ENCODE data around the gene CBX8. TPM values are rescaled to one million over a fixed set of nuclear protein-coding genes. Genes with fewer than 3 reads are reported as not detected.

Gene CBX8
- total and polyA plus RNA-seq, 2 of the 13 experiments (the other 11 are each of a cell fraction or from before 2014, with no cell fraction given): 0.34 to 12.6 TPM

GRCh38 chr17:79843816-79844800, 47.2 kb upstream of the CBX8 start (continued):
- TF ChIP-seq SAFB2 (CRISPR knock-in tag; IDR thresholded peaks at IDR 0.05; ENCODE audit: borderline replicate concordance, low read depth) (peak; percentile 92; the same call in 1 of the 2 replicates), RNF219 (CRISPR knock-in tag; IDR thresholded peaks at IDR 0.05) (no peak), ZNF225 (CRISPR knock-in tag; IDR thresholded peaks at IDR 0.05) (no peak; the same call in 1 of the 2 replicates), ASH2L (IDR thresholded peaks at IDR 0.05; ENCODE audit: insufficient read length, low read depth, low read length) (peak; percentile 60), ZNF616 (CRISPR knock-in tag; IDR thresholded peaks at IDR 0.05; ENCODE audit: low read depth) (peak; percentile 67; the same call in 1 of the 2 replicates), NPAS2 (CRISPR knock-in tag; IDR thresholded peaks at IDR 0.05; ENCODE audit: borderline replicate concordance) (no peak), TAF1 (CRISPR knock-in tag; IDR thresholded peaks at IDR 0.05) (peak; percentile 79), ZNF205 (CRISPR knock-in tag; IDR thresholded peaks at IDR 0.05) (0 out of 2 replicates have a peak, but pooled peaks have one; percentile 61), ZKSCAN5 (CRISPR knock-in tag; IDR thresholded peaks at IDR 0.05) (no peak), ETV6 (CRISPR knock-in tag; conservative IDR thresholded peaks at IDR 0.05) (peak; percentile 59; the same call in 1 of the 2 replicates), GTF3A (CRISPR knock-in tag; conservative IDR thresholded peaks at IDR 0.05) (0 out of 2 replicates have a peak, but pooled peaks have one; percentile 80), ZNF17 (CRISPR knock-in tag; IDR thresholded peaks at IDR 0.05) (no peak), NFE2L2 (IDR thresholded peaks at IDR 0.05; ENCODE audit: low read length) (no peak), ZBTB37 (CRISPR knock-in tag; IDR thresholded peaks at IDR 0.05) (no peak), ATF2 (CRISPR knock-in tag; IDR thresholded peaks at IDR 0.05) (peak; percentile 66; the same call in 1 of the 2 replicates), ZSCAN31 (CRISPR knock-in tag; IDR thresholded peaks at IDR 0.05; ENCODE audit: low read depth) (peak; percentile 96), ZNF878 (CRISPR knock-in tag; IDR thresholded peaks at IDR 0.05) (peak; percentile 78)
- TF ChIP-seq, protein P1, sequence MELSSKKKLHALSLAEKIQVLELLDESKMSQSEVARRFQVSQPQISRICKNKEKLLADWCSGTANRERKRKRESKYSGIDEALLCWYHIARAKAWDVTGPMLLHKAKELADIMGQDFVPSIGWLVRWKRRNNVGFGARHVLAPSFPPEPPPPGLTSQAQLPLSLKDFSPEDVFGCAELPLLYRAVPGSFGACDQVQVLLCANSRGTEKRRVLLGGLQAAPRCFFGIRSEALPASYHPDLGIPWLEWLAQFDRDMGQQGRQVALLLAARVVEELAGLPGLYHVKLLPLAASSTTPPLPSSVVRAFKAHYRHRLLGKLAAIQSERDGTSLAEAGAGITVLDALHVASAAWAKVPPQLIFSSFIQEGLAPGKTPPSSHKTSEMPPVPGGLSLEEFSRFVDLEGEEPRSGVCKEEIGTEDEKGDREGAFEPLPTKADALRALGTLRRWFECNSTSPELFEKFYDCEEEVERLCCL (CRISPR knock-in tag; IDR thresholded peaks at IDR 0.05; ENCODE audit: borderline replicate concordance): no peak
- TF ChIP-seq, protein P2, sequence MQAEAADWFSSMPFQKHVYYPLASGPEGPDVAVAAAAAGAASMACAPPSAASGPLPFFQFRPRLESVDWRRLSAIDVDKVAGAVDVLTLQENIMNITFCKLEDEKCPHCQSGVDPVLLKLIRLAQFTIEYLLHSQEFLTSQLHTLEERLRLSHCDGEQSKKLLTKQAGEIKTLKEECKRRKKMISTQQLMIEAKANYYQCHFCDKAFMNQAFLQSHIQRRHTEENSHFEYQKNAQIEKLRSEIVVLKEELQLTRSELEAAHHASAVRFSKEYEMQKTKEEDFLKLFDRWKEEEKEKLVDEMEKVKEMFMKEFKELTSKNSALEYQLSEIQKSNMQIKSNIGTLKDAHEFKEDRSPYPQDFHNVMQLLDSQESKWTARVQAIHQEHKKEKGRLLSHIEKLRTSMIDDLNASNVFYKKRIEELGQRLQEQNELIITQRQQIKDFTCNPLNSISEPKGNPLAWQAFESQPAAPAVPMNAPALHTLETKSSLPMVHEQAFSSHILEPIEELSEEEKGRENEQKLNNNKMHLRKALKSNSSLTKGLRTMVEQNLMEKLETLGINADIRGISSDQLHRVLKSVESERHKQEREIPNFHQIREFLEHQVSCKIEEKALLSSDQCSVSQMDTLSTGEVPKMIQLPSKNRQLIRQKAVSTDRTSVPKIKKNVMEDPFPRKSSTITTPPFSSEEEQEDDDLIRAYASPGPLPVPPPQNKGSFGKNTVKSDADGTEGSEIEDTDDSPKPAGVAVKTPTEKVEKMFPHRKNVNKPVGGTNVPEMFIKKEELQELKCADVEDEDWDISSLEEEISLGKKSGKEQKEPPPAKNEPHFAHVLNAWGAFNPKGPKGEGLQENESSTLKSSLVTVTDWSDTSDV (CRISPR knock-in tag; IDR thresholded peaks at IDR 0.05): peak; percentile 31; the same call in 1 of the 2 replicates

Data from HepG2 (cell line).